Natural killer cell treated with Interleukin-12 subunit alpha and Interleukin-12 subunit beta and Interleukin-15 and Interleukin-18, amount 100 ng/mL, for 72 hours (primary cell): ENCODE data around the gene ARSB. TPM values are rescaled to one million over a fixed set of nuclear protein-coding genes. Genes with fewer than 3 reads are reported as not detected.
"Not testable (repeated sequence)": the region's sequence is repeated elsewhere in the genome, so short reads cannot be mapped to it uniquely, and the experiment has no call there.

Source experiments
- ATAC-seq, 2 donors: fragments of 150-1000 bp; cut with Tn5 transposase in 1 of 2; sonication (Bioruptor Pico), chemical (Tn5 transposase) in 1 of 2; 2 replicates each; pipeline ENCODE4 v1.10.0; 2021
- DNase-seq: peaks from one replicate; pipeline ENCODE4 v3.0.0; 2022; ENCODE audit warnings: low spot score
- H3K27ac Mint-ChIP-seq, 2 donors: 1 replicate in 1 of 2; 2 replicates in 1 of 2; pipeline ENCODE4 v1.8.0; 2022; ENCODE audit warnings: mixed read lengths in 2 of 2, mild to moderate bottlenecking in 1 of 2, moderate library complexity in 1 of 2
- H3K27me3 Mint-ChIP-seq, 2 donors: 1 replicate in 1 of 2; 2 replicates in 1 of 2; pipeline ENCODE4 v1.8.0; 2022; ENCODE audit warnings: mixed read lengths in 2 of 2
- H3K36me3 Mint-ChIP-seq: one replicate; pipeline ENCODE4 v1.8.0; 2022; ENCODE audit warnings: mixed read lengths
- H3K4me1 Mint-ChIP-seq, 2 donors: 1 replicate in 1 of 2; 2 replicates in 1 of 2; pipeline ENCODE4 v1.8.0; 2022; ENCODE audit warnings: low read depth in 2 of 2, mixed read lengths in 2 of 2, mild to moderate bottlenecking in 1 of 2
- H3K4me3 Mint-ChIP-seq: one replicate; pipeline ENCODE4 v1.8.0; 2022; ENCODE audit warnings: mixed read lengths
- H3K9me3 Mint-ChIP-seq: 2 replicates; pipeline ENCODE4 v1.8.0; 2022; ENCODE audit warnings: mixed read lengths
- total RNA-seq, 2 donors: library from RNA; stranded (reverse); gene quantifications; one replicate each; pipeline ENCODE4 v1.2.3, GENCODE V29; 2022

Gene ARSB
- total RNA-seq, 2 donors from 2014 or later = 15.4 to 22.3 TPM

GRCh38 chr5:78765756-78766411 is 219.2 kb downstream of the ARSB start:
- Mint-ChIP-seq H3K9me3 (no peaks in the 10 kb centered on the region), H3K4me1 (no peaks in the 10 kb centered on the region), H3K36me3 (no peaks in the 10 kb centered on the region), H3K4me3 (no peak overlapping the region), H3K27me3 (peaks cover 3 to 17% of the 10 kb centered on the region in 2 donors), H3K27ac (no peak overlapping the region)
- no peak for DNase-seq
- ATAC-seq = no peak

- DNase-seq (no peak), ATAC-seq (no peak)
- Mint-ChIP-seq H3K36me3 (no peaks in the 10 kb centered on the region), H3K4me3 (no peak overlapping the region), H3K4me1 (no peaks in the 10 kb centered on the region), H3K9me3 (no peaks in the 10 kb centered on the region), H3K27ac (no peak overlapping the region), H3K27me3 (peaks cover 3 to 17% of the 10 kb centered on the region in 2 donors)
Measured at GRCh38 chr5:78765116-78765515, 220.0 kb downstream of the ARSB start.

- DNase-seq = no peak
- Mint-ChIP-seq H3K36me3 (no peaks in the 10 kb centered on the region), H3K27ac (no peak overlapping the region), H3K4me1 (no peaks in the 10 kb centered on the region), H3K9me3 (no peaks in the 10 kb centered on the region), H3K4me3 (no peak overlapping the region), H3K27me3 (peaks cover 3 to 17% of the 10 kb centered on the region in 2 donors)
- no peak for ATAC-seq
Measured at GRCh38 chr5:78763659-78764189, 221.4 kb downstream of the ARSB start.

GRCh38 chr5:78762743-78763142 is 222.4 kb downstream of the ARSB start:
- not testable (repeated sequence) for H3K4me3 Mint-ChIP-seq, H3K36me3 Mint-ChIP-seq, H3K9me3 Mint-ChIP-seq, H3K4me1 Mint-ChIP-seq, ATAC-seq, H3K27ac Mint-ChIP-seq, DNase-seq
- H3K27me3 Mint-ChIP-seq = peaks cover 6 to 17% of the 10 kb centered on the region in 2 donors

GRCh38 chr5:78761840-78762239 is 223.3 kb downstream of the ARSB start:
- Mint-ChIP-seq H3K27ac (no peak overlapping the region), H3K9me3 (no peaks in the 10 kb centered on the region), H3K4me3 (no peak overlapping the region), H3K4me1 (peaks cover 0 to 7% of the 10 kb centered on the region in 2 donors), H3K27me3 (peaks cover 11 to 17% of the 10 kb centered on the region in 2 donors), H3K36me3 (no peaks in the 10 kb centered on the region)
- no peak for DNase-seq
- ATAC-seq = no peak

GRCh38 chr5:78760770-78761169 is 224.3 kb downstream of the ARSB start:
- DNase-seq = no peak
- peak in 1 of 2 donors; percentile 28 for ATAC-seq
- H3K9me3 Mint-ChIP-seq = no peaks in the 10 kb centered on the region
- peaks cover 9 to 11% of the 10 kb centered on the region in 2 donors for H3K27me3 Mint-ChIP-seq
- H3K4me3 Mint-ChIP-seq = no peak overlapping the region
- peaks cover 0 to 7% of the 10 kb centered on the region in 2 donors for H3K4me1 Mint-ChIP-seq
- no peak overlapping the region for H3K27ac Mint-ChIP-seq
- H3K36me3 Mint-ChIP-seq = no peaks in the 10 kb centered on the region

GRCh38 chr5:78760366-78760765 is 224.7 kb downstream of the ARSB start:
- no peak overlapping the region for H3K4me3 Mint-ChIP-seq
- DNase-seq (no peak), ATAC-seq (no peak)
- no peaks in the 10 kb centered on the region for H3K9me3 Mint-ChIP-seq
- H3K27me3 Mint-ChIP-seq = peaks cover 5 to 11% of the 10 kb centered on the region in 2 donors
- H3K36me3 Mint-ChIP-seq = no peaks in the 10 kb centered on the region
- H3K4me1 Mint-ChIP-seq = peaks cover 0 to 7% of the 10 kb centered on the region in 2 donors
- H3K27ac Mint-ChIP-seq = no peak overlapping the region

GRCh38 chr5:78758169-78758839 is 226.8 kb downstream of the ARSB start:
- H3K27ac Mint-ChIP-seq = no peak overlapping the region
- H3K4me3 Mint-ChIP-seq = no peak overlapping the region
- no peaks in the 10 kb centered on the region for H3K36me3 Mint-ChIP-seq
- DNase-seq (no peak), ATAC-seq (no peak)
- H3K9me3 Mint-ChIP-seq = no peaks in the 10 kb centered on the region
- H3K27me3 Mint-ChIP-seq = peaks cover 5 to 8% of the 10 kb centered on the region in 2 donors
- peaks cover 0 to 7% of the 10 kb centered on the region in 2 donors for H3K4me1 Mint-ChIP-seq

GRCh38 chr5:78757269-78758053 is 227.6 kb downstream of the ARSB start:
- DNase-seq = no peak
- ATAC-seq = no peak
- Mint-ChIP-seq H3K9me3 (no peaks in the 10 kb centered on the region), H3K36me3 (no peaks in the 10 kb centered on the region), H3K4me3 (no peak overlapping the region), H3K27me3 (peaks cover 5 to 8% of the 10 kb centered on the region in 2 donors), H3K4me1 (peaks cover 0 to 7% of the 10 kb centered on the region in 2 donors), H3K27ac (no peak overlapping the region)

- Mint-ChIP-seq H3K27ac (no peak overlapping the region), H3K4me1 (peaks cover 0 to 7% of the 10 kb centered on the region in 2 donors), H3K4me3 (no peak overlapping the region), H3K9me3 (no peaks in the 10 kb centered on the region), H3K27me3 (peaks cover 0 to 8% of the 10 kb centered on the region in 2 donors), H3K36me3 (no peaks in the 10 kb centered on the region)
- ATAC-seq = no peak
- no peak for DNase-seq
Measured at GRCh38 chr5:78756858-78757257, 228.3 kb downstream of the ARSB start.

- no peak for DNase-seq
- Mint-ChIP-seq H3K27ac (no peak overlapping the region), H3K9me3 (no peaks in the 10 kb centered on the region), H3K36me3 (no peaks in the 10 kb centered on the region), H3K4me1 (peaks cover 0 to 7% of the 10 kb centered on the region in 2 donors), H3K4me3 (no peak overlapping the region), H3K27me3 (peaks cover 0 to 12% of the 10 kb centered on the region in 2 donors)
- no peak for ATAC-seq
Measured at GRCh38 chr5:78755822-78756429, 229.2 kb downstream of the ARSB start.

GRCh38 chr5:78754655-78755054 is 230.5 kb downstream of the ARSB start:
- H3K4me3 Mint-ChIP-seq = no peak overlapping the region
- no peak overlapping the region for H3K27ac Mint-ChIP-seq
- H3K9me3 Mint-ChIP-seq = no peaks in the 10 kb centered on the region
- no peaks in the 10 kb centered on the region for H3K36me3 Mint-ChIP-seq
- ATAC-seq (no peak), DNase-seq (no peak)
- H3K27me3 Mint-ChIP-seq = peaks cover 0 to 12% of the 10 kb centered on the region in 2 donors
- peaks cover 0 to 7% of the 10 kb centered on the region in 2 donors for H3K4me1 Mint-ChIP-seq

GRCh38 chr5:78753093-78753531 is 232.0 kb downstream of the ARSB start:
- H3K36me3 Mint-ChIP-seq = no peaks in the 10 kb centered on the region
- no peak overlapping the region for H3K4me3 Mint-ChIP-seq
- no peaks in the 10 kb centered on the region for H3K9me3 Mint-ChIP-seq
- H3K27ac Mint-ChIP-seq = no peak overlapping the region
- H3K4me1 Mint-ChIP-seq = peaks cover 0 to 7% of the 10 kb centered on the region in 2 donors
- peaks cover 0 to 12% of the 10 kb centered on the region in 2 donors for H3K27me3 Mint-ChIP-seq
- DNase-seq = no peak
- ATAC-seq = no peak
